ENCODE measurements around the gene CLCA2. TPM values are rescaled to one million over a fixed set of nuclear protein-coding genes. Genes with fewer than 3 reads are reported as not detected.

Gene CLCA2
- total and polyA plus RNA-seq, 9 donors: 0.07 to 0.25 TPM; not detected in 7

DNA sequence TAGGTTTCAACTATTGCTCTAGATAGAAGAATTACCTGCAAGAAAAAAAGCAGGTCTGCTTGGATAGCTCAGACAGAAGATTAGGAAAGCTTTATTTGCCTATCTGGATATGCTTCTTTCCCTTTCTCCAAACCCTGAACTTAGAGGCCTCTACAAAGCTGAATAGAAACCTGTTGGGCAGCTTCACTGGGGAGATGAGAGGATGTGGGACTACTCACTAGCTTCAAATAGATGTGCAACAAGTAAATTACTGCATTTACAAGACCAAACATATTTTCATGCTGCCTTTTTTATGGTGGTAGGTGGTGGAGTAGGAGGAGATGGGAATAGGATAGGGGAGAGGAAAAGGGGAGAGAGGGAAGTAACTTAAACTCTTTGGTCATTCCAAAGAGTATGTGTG lies 6.4 kb downstream of the CLCA2 start:
- no peaks in the 10 kb centered on the region for H3K9me3 ChIP-seq
- H3K27ac ChIP-seq: peak overlapping the region in 1 of 2 donors; percentile 65
- TF ChIP-seq, protein P1, sequence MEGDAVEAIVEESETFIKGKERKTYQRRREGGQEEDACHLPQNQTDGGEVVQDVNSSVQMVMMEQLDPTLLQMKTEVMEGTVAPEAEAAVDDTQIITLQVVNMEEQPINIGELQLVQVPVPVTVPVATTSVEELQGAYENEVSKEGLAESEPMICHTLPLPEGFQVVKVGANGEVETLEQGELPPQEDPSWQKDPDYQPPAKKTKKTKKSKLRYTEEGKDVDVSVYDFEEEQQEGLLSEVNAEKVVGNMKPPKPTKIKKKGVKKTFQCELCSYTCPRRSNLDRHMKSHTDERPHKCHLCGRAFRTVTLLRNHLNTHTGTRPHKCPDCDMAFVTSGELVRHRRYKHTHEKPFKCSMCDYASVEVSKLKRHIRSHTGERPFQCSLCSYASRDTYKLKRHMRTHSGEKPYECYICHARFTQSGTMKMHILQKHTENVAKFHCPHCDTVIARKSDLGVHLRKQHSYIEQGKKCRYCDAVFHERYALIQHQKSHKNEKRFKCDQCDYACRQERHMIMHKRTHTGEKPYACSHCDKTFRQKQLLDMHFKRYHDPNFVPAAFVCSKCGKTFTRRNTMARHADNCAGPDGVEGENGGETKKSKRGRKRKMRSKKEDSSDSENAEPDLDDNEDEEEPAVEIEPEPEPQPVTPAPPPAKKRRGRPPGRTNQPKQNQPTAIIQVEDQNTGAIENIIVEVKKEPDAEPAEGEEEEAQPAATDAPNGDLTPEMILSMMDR (IDR thresholded peaks at IDR 0.05): no peak
- TF ChIP-seq EP300 (IDR thresholded peaks at IDR 0.05) (no peak), POLR2A (IDR thresholded peaks at IDR 0.05) (no peak)
- no peaks in the 10 kb centered on the region for H3K27me3 ChIP-seq
- peaks cover 1% of the 10 kb centered on the region for H3K4me1 ChIP-seq (ENCODE audit: insufficient read depth)
- no peak for DNase-seq
- no peak overlapping the region for H3K4me3 ChIP-seq
- H3K36me3 ChIP-seq: no peaks in the 10 kb centered on the region
- intact Hi-C loops (cut with DNase I): no loop called here

DNA sequence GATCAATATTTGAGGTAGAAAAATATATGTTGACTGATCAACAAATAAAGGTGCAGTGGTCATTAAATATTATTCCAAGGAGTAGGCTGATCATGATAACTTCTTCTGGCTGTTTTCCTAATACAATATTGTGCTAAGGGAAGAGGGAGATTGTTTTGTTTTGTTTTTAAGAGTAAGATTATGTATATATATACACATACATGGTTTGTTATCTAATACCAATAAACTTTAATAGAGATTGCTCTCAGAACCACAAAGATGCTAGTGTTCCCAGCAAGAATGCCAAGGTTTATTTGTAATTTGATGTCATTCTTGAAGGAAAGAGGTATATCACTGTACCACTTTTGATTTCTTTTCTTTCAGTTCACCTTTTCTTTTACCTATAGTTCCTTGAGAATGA lies 10.1 kb downstream of the CLCA2 start:
- H3K27ac ChIP-seq: no peak overlapping the region
- intact Hi-C loops (cut with DNase I): no loop called here

DNA sequence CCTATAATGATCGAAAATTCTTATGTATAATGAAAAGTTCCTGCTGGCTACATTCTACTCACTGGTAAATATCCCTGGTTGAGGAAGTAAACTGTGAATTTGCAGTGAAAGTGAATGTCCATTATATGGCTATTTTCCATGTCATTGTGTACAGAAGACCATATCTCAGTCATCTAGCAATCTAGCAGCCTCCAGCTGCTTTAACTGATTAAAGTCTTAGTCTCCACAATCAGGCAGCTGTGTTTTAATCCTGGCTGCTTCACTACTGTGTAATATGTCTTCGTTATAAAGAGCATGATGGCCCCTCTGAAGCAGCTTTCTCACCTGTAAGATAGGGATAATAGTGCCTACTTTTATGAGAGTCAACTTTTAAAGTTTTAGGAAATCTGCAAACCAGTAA lies 11.4 kb downstream of the CLCA2 start:
- WGBS, 3 donors: 40 to 86% (median 59%) methylated on average over 2 of the region's 2 CpGs
- intact Hi-C loops (cut with DNase I): no loop called here

More for the DNA sequence above, 10.1 kb downstream of the CLCA2 start:
- no peaks in the 10 kb centered on the region for H3K9me3 ChIP-seq
- H3K27me3 ChIP-seq: no peaks in the 10 kb centered on the region
- no peak overlapping the region for H3K4me3 ChIP-seq
- DNase-seq: no peak
- H3K4me1 ChIP-seq (ENCODE audit: insufficient read depth): no peaks in the 10 kb centered on the region
- H3K36me3 ChIP-seq: no peaks in the 10 kb centered on the region
- TF ChIP-seq POLR2A (IDR thresholded peaks at IDR 0.05): no peak
- no peak for TF ChIP-seq EP300 (IDR thresholded peaks at IDR 0.05)
- TF ChIP-seq, protein P1 (IDR thresholded peaks at IDR 0.05): no peak

DNA sequence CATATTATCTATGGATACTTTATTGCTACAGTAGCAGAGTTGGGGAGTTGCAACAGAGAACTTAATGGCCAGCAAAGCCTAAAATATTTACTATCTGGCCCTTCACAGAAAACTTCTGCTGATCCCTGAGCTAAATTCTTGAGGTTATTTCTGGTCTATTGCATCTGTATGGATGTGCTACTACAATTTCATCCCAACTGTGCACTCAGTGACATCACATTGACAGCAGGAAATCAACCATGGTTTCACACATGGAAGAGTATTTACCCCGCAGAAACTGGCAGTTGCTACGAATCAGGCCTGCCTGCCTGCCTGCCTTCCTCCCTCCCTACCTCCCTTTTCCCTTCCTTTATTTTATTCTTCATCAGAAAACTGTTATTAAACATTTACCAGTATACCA lies 12.1 kb downstream of the CLCA2 start:
- H3K9me3 ChIP-seq: no peaks in the 10 kb centered on the region
- DNase-seq: no peak
- H3K4me3 ChIP-seq: no peak overlapping the region
- TF ChIP-seq, protein P1 (IDR thresholded peaks at IDR 0.05): no peak
- TF ChIP-seq POLR2A (IDR thresholded peaks at IDR 0.05): no peak
- TF ChIP-seq EP300 (IDR thresholded peaks at IDR 0.05): no peak
- no peaks in the 10 kb centered on the region for H3K36me3 ChIP-seq
- H3K27ac ChIP-seq: no peak overlapping the region
- no peaks in the 10 kb centered on the region for H3K4me1 ChIP-seq (ENCODE audit: insufficient read depth)
- intact Hi-C loops (cut with DNase I): no loop called here
- H3K27me3 ChIP-seq: no peaks in the 10 kb centered on the region
- WGBS, 3 donors: 71 to 85% (median 83%) methylated on average over 2 of the region's 2 CpGs

More for the DNA sequence above, 11.4 kb downstream of the CLCA2 start:
- no peak overlapping the region for H3K4me3 ChIP-seq
- no peak overlapping the region for H3K27ac ChIP-seq
- H3K4me1 ChIP-seq (ENCODE audit: insufficient read depth): no peaks in the 10 kb centered on the region
- H3K27me3 ChIP-seq: no peaks in the 10 kb centered on the region
- DNase-seq: no peak
- no peaks in the 10 kb centered on the region for H3K36me3 ChIP-seq
- H3K9me3 ChIP-seq: no peaks in the 10 kb centered on the region
- TF ChIP-seq EP300 (IDR thresholded peaks at IDR 0.05): no peak

DNA sequence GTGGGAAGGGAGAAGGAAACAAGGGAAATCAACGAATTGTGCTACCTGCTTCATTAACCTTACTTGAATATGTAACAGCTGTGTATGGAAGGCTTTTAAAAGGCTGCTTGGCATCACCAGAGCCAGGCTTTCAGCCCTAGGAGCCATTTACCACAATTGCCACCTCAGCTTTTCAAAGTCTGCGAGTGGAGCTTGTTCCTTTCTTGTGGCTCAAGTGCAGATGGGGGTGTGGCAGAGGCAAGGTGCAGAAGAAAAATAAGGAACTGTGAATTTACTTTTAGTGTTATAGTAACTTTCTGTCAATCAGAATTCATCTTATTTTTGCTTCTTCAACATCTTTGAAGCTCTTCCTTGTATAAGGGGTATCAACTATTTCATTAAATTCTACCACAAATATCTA lies 17.6 kb downstream of the CLCA2 start:
- TF ChIP-seq POLR2A (IDR thresholded peaks at IDR 0.05) (no peak), EP300 (IDR thresholded peaks at IDR 0.05) (no peak)
- TF ChIP-seq, protein P1 (IDR thresholded peaks at IDR 0.05): no peak
- WGBS, 3 donors: 75 to 84% (median 77%) methylated on average over 2 of the region's 2 CpGs
- Histone ChIP-seq H3K9me3 (no peaks in the 10 kb centered on the region), H3K4me3 (no peak overlapping the region), H3K27ac (no peak overlapping the region), H3K27me3 (no peaks in the 10 kb centered on the region), H3K36me3 (no peaks in the 10 kb centered on the region), H3K4me1 (ENCODE audit: insufficient read depth) (no peaks in the 10 kb centered on the region)
- intact Hi-C loops (cut with DNase I): no loop called here
- DNase-seq: no peak
